ENCODE results near the gene ZBTB37. TPM values are rescaled to one million over a fixed set of nuclear protein-coding genes. Genes with fewer than 3 reads are reported as not detected.
"Not testable (repeated sequence)": the region's sequence is repeated elsewhere in the genome, so short reads cannot be mapped to it uniquely, and the experiment has no call there.

Gene ZBTB37
- total RNA-seq, 1 experiment from 2014 or later, result 12.0 TPM

DNA sequence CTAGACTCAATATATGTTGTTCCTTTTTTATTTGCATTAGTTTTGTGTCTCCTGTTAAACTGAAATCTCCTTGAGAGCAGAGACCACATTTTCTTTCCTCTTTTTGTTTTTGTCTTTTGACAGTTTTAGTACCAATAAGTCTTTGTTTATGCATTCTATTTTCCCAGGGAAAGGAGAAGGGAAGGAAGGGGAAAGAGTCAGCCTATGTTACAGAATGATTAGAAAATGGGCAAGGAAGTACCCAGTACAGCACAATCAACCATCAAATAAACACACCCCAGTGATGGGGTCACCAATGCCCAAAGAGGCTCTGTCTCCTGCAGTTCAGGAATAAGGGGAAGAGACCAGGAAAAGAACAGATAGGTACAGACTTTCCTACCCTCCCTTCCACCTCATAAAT, 10.1 kb downstream of the ZBTB37 start:
- no peak overlapping the region for H3K56ac ChIP-seq (ENCODE audit: insufficient read length, low read depth, low read length)
- no peak for DNase-seq
- no peaks in the 10 kb centered on the region for H3K23me2 ChIP-seq (ENCODE audit: insufficient read length, low read depth, low read length, poor library complexity, severe bottlenecking)
- H4K8ac ChIP-seq (replicated peaks; ENCODE audit: insufficient read length, low read depth, low read length), result no peak overlapping the region
- no peak overlapping the region for H4K5ac ChIP-seq (ENCODE audit: insufficient read length, low read depth, low read length)
- H2BK5ac ChIP-seq (ENCODE audit: insufficient read length, low read length), result no peak overlapping the region
- Mint-ChIP-seq H3K27ac (no peak overlapping the region), H3K9me3 (no peaks in the 10 kb centered on the region), H3K27me3 (ENCODE audit: low read depth) (no peaks in the 10 kb centered on the region), H3K4me3 (no peak overlapping the region), H3K4me1 (no peaks in the 10 kb centered on the region), H3K36me3 (ENCODE audit: insufficient read depth in 1 of 3, low read depth in 3 of 3) (peaks cover 5 to 50% (median 48%) of the 10 kb centered on the region in 3 experiments; a peak in 6 of 7 replicates)
- no peak overlapping the region for H3K27ac ChIP-seq (ENCODE audit: insufficient read length, low read depth, low read length)
- H3K27me3 ChIP-seq (ENCODE audit: insufficient read depth, low read length), result no peaks in the 10 kb centered on the region
- no peak overlapping the region for H3K23ac ChIP-seq (ENCODE audit: insufficient read length, low read depth, low read length)
- H2BK20ac ChIP-seq (ENCODE audit: low read depth, low read length, poor library complexity, severe bottlenecking), result no peak overlapping the region
- no peak overlapping the region for H3K4me2 ChIP-seq (ENCODE audit: insufficient read depth, insufficient read length, low read length)
- no peak overlapping the region for H3K14ac ChIP-seq (ENCODE audit: insufficient read depth, low read length)
- H2BK12ac ChIP-seq (ENCODE audit: insufficient read length, low read depth, low read length), result no peak overlapping the region
- H2AK5ac ChIP-seq (ENCODE audit: insufficient read length, low read length), result no peak overlapping the region
- no peak overlapping the region for H3K4ac ChIP-seq (ENCODE audit: low read depth, low read length)
- H4K20me1 ChIP-seq (ENCODE audit: control insufficient read depth, insufficient read depth, insufficient read length), result no peaks in the 10 kb centered on the region
- H3K9ac ChIP-seq (ENCODE audit: extremely low read depth, insufficient read length, low read length), result no peak overlapping the region
- no peaks in the 10 kb centered on the region for H3K9me3 ChIP-seq (ENCODE audit: control insufficient read depth, low read depth, low read length)
- TF ChIP-seq, protein P1, sequence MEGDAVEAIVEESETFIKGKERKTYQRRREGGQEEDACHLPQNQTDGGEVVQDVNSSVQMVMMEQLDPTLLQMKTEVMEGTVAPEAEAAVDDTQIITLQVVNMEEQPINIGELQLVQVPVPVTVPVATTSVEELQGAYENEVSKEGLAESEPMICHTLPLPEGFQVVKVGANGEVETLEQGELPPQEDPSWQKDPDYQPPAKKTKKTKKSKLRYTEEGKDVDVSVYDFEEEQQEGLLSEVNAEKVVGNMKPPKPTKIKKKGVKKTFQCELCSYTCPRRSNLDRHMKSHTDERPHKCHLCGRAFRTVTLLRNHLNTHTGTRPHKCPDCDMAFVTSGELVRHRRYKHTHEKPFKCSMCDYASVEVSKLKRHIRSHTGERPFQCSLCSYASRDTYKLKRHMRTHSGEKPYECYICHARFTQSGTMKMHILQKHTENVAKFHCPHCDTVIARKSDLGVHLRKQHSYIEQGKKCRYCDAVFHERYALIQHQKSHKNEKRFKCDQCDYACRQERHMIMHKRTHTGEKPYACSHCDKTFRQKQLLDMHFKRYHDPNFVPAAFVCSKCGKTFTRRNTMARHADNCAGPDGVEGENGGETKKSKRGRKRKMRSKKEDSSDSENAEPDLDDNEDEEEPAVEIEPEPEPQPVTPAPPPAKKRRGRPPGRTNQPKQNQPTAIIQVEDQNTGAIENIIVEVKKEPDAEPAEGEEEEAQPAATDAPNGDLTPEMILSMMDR (conservative IDR thresholded peaks at IDR 0.05), result no peak
- H3K79me1 ChIP-seq (ENCODE audit: insufficient read depth, low read depth, low read length, poor library complexity, severe bottlenecking), result no peaks in the 10 kb centered on the region
- no peaks in the 10 kb centered on the region for H3K79me2 ChIP-seq (ENCODE audit: insufficient read depth, low read length)
- no peaks in the 10 kb centered on the region for H3K4me1 ChIP-seq (ENCODE audit: insufficient read depth, low read length)
- no peak overlapping the region for H2BK15ac ChIP-seq (ENCODE audit: low read depth, low read length)
- no peak overlapping the region for H3K18ac ChIP-seq (ENCODE audit: insufficient read length, low read depth, low read length)
- H2BK120ac ChIP-seq (ENCODE audit: low read depth, low read length, poor library complexity, severe bottlenecking), result no peak overlapping the region
- no peak overlapping the region for H2AFZ ChIP-seq (ENCODE audit: low read length)
- H4K91ac ChIP-seq (ENCODE audit: insufficient read length, low read depth, low read length), result no peak overlapping the region
- no peak overlapping the region for H3T11ph ChIP-seq (ENCODE audit: low read length)

DNA sequence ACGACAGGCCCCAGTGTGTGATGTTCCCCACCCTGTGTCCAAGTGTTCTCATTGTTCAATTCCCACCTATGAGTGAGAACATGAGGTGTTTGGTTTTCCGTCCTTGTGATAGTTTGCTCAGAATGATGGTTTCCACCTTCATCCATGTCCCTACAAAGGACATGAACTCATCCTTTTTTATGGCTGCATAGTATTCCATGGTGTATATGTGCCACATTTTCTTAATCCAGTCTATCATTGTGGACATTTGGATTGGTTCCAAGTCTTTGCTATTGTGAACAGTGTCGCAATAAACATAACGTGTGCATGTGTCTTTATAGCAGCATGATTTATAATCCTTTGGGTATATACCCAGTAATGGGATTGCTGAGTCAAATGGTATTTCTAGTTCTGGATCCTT, 12.9 kb downstream of the ZBTB37 start:
- H3K27ac ChIP-seq (ENCODE audit: insufficient read length, low read depth, low read length); H3K23ac ChIP-seq (ENCODE audit: insufficient read length, low read depth, low read length); H3K14ac ChIP-seq (ENCODE audit: insufficient read depth, low read length); H3K4me3 Mint-ChIP-seq; H3K79me2 ChIP-seq (ENCODE audit: insufficient read depth, low read length); H2BK20ac ChIP-seq (ENCODE audit: low read depth, low read length, poor library complexity, severe bottlenecking); H3K27me3 ChIP-seq (ENCODE audit: insufficient read depth, low read length); H3K23me2 ChIP-seq (ENCODE audit: insufficient read length, low read depth, low read length, poor library complexity, severe bottlenecking); H4K91ac ChIP-seq (ENCODE audit: insufficient read length, low read depth, low read length); H2AK5ac ChIP-seq (ENCODE audit: insufficient read length, low read length); H3K18ac ChIP-seq (ENCODE audit: insufficient read length, low read depth, low read length); H3K27ac Mint-ChIP-seq; H3K27me3 Mint-ChIP-seq (ENCODE audit: low read depth); H4K5ac ChIP-seq (ENCODE audit: insufficient read length, low read depth, low read length); H2BK12ac ChIP-seq (ENCODE audit: insufficient read length, low read depth, low read length); H3K79me1 ChIP-seq (ENCODE audit: insufficient read depth, low read depth, low read length, poor library complexity, severe bottlenecking); DNase-seq; H3K4ac ChIP-seq (ENCODE audit: low read depth, low read length); H3K56ac ChIP-seq (ENCODE audit: insufficient read length, low read depth, low read length); H3K4me1 ChIP-seq (ENCODE audit: insufficient read depth, low read length); H3K4me1 Mint-ChIP-seq; H2BK5ac ChIP-seq (ENCODE audit: insufficient read length, low read length); H3T11ph ChIP-seq (ENCODE audit: low read length); H4K8ac ChIP-seq (replicated peaks; ENCODE audit: insufficient read length, low read depth, low read length); H3K9ac ChIP-seq (ENCODE audit: extremely low read depth, insufficient read length, low read length); H3K9me3 Mint-ChIP-seq; H2AFZ ChIP-seq (ENCODE audit: low read length); H2BK15ac ChIP-seq (ENCODE audit: low read depth, low read length); H2BK120ac ChIP-seq (ENCODE audit: low read depth, low read length, poor library complexity, severe bottlenecking); H4K20me1 ChIP-seq (ENCODE audit: control insufficient read depth, insufficient read depth, insufficient read length); H3K4me2 ChIP-seq (ENCODE audit: insufficient read depth, insufficient read length, low read length); H3K9me3 ChIP-seq (ENCODE audit: control insufficient read depth, low read depth, low read length): not testable (repeated sequence)
- WGBS (ENCODE audit: extremely low coverage, insufficient read length, low lambda C conversion rate), result no CpG with 5 or more reads among the region's 4 CpGs
- peaks cover 10 to 39% (median 36%) of the 10 kb centered on the region in 3 experiments; a peak in 6 of 7 replicates for H3K36me3 Mint-ChIP-seq (ENCODE audit: insufficient read depth in 1 of 3, low read depth in 3 of 3)
